HG02885 (cell line): Measurements from ENCODE around the gene MYO3B.
"Not testable (repeated sequence)": the region's sequence is repeated elsewhere in the genome, so short reads cannot be mapped to it uniquely, and the experiment has no call there.

Source experiments
- ATAC-seq: cut with Tn5 transposase; IDR thresholded peaks from one replicate; pipeline ENCODE4 v1.9.1; 2021; ENCODE audit warnings: mild to moderate bottlenecking; ENCODE audit not compliant: unreplicated experiment, poor library complexity

The MYO3B gene

GRCh38 chr2:170206805-170207407 is 29.0 kb downstream of the MYO3B start:
- ATAC-seq = no peak

DNA sequence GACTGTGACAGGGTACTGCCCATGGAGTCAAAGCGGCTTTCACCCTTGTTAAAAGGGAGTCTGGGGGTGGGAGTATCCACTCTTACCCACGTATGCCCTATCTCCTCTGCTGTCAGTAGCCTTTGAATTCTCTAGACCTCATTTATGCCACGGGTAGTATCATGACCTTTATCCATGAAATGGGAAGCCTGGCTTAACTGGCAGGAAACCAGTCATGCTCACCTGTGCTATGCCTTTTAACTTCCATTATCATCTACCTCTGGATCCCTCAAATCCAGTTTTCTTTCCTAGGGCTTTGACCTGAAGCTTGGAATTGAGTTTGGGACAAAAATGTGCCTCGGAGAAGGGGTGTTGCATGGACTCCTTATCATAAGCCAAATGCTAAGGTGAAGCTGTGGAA is 30.0 kb downstream of the MYO3B start:
- ATAC-seq = no peak

DNA sequence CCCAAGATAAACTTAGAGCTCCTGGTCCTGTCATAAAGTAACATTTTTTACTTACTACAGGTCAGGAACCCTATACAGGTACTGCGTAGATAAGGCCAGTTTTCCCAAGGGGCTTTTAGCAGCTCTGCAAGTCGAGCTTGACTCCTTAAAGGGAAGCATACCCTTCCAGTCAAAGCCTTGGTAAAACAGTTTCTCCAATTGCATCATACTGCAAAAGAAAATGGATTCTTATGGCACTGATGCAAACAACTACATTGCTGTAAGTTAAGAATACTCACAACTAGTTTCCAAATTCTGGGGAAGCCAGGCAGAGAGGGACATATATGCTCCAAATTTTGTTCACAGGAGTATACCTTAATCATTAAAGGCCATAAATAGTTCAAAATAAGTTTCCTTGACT is 31.0 kb downstream of the MYO3B start:
- no peak for ATAC-seq

DNA sequence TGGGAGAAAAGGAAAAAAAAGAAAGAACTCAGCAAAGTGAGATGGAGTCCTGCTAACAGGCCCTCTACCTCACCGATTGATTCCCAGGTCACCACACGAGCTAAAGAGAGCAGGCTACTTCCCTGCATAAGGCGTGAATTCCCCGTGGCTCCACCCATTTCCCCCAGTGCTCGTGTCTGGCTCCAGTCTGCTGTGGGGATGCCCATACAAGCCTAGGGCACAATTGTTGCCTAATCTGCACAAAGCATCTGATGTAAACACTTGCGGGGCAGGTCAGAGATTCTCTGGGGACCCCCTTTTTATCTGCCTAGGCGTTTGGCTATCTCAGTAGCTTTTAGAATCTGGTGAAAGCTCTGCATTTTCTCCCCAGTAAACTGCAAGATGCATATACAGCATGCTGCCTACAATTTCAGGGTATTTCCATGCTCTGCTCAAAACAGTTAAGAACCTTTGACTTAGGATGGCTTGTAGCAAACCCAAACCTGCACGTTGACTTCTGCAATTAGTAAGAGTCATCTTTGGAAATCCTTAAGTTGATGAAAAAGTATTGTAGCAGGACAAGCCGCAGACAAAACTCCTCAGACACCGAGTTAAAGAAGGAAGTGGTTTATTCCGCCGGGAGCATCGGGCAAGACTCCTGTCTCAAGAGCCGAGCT is 34.8 kb downstream of the MYO3B start:
- ATAC-seq = peak; percentile 60

GRCh38 chr2:170213281-170213625 is 35.3 kb downstream of the MYO3B start:
- not testable (repeated sequence) for ATAC-seq

GRCh38 chr2:170213651-170214050 is 35.7 kb downstream of the MYO3B start:
- no peak for ATAC-seq

- ATAC-seq = no peak
Observed at GRCh38 chr2:170214309-170214948, 36.5 kb downstream of the MYO3B start.

GRCh38 chr2:170215021-170215420 is 37.1 kb downstream of the MYO3B start:
- no peak for ATAC-seq

GRCh38 chr2:170216428-170216827 is 38.5 kb downstream of the MYO3B start:
- ATAC-seq = no peak

DNA sequence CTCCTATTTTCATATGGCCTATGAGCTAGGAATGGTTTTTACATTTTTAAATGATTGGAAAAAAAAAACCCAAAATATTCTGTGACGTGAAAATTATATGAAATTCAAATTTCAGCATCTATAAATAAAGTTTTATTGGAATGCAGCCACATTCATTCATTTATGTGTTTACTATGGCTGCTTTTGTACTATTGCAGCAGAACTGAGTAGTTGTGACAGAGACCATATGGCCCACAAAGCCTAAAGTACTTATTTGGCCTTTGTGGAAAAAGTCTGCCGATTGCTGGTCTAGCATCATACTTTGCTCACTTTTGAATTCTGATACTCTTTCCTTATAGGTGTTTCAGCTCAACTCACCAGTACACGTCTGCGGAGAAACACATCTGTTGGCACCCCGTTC is 39.0 kb downstream of the MYO3B start:
- ATAC-seq = no peak

GRCh38 chr2:170217778-170218251 is 39.9 kb downstream of the MYO3B start:
- ATAC-seq = no peak

DNA sequence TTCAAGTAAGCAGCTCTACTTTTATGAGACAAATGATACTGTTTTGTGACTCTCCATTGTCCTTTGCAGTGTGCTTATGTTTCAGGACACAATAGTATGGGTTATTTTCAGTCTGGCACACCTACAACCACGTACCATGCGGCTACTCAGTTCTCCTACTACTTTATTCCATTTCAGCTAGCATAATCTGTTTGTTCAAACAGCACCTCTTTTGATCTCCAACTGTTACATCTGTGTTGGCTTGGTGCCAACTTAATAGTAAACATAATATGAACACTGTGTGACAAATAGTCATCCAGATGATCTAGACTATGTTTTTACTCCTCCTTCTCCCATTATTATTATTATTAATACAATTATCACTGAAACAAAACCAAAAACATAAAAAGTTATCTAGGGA is 40.5 kb downstream of the MYO3B start:
- no peak for ATAC-seq

DNA sequence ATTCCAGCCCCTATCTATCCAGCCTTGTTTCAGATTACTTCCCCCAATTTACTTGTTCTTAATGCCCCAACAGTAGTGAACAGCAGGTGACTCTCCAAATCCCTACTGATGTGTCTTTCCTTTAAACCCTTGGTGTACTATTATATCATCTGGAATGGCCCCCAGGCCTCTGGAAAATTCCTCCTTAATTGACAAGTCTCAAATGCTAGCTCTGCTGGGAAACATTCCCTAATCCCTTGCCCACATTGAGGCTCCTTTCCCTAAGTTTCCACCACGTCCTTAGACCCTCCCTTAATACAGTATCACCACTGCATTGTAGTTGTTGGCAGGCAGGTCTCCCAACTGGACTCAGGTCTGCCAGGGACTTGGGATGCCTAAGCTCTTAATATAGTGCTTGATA is 41.0 kb downstream of the MYO3B start:
- no peak for ATAC-seq

GRCh38 chr2:170221317-170222288 is 43.7 kb downstream of the MYO3B start:
- ATAC-seq = no peak

DNA sequence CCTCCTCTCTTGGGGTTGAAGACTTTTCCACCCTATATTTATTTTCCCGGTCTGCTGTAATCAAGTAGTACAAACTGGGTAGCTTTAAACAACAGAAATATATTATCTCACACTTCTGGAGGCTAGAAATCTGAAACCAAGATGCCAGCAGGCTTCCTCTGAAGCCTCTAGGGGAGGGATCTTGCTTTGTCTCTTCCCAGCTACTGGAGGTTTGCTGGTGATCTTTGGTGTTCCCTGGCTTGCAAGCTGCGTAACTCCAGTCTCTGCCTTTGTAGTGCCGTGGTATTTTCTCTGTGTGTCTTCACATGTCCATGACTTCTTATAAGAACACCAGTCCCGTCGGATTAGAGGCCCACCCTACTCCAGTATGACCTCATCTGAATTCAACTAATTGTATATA is 44.4 kb downstream of the MYO3B start:
- no peak for ATAC-seq

- no peak for ATAC-seq
Observed at GRCh38 chr2:170222842-170223241, 44.9 kb downstream of the MYO3B start.

DNA sequence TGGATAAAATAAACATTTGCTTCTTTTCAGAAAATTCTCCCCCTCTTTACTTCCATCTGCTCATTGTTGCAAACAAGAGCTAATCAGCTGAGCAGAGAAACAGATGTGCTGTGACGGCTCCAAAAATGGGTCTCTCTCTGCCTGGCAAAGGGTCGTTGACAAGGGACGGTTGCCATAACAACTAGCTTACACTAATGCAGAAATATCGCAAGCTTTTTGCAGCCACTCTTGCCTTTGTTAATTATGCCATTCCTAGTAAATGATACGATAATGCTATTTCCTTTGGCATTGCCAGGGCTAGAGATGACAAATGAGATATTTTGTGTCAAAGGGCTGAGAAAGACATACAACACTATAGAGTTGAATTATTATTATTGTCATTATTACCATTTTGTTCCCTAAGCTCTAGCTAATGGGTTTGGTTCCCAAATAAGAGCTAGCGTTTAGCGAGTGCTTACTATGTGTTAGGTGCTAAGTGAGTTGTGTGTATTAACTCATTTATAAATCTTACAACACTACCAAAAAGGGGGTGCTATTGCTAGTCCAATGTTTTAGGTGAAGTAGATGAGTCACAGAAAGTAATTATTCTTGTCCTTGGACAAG is 46.8 kb downstream of the MYO3B start:
- ATAC-seq = no peak

- no peak for ATAC-seq
Observed at GRCh38 chr2:170226216-170226615, 48.3 kb downstream of the MYO3B start.

- peak; percentile 80 for ATAC-seq
Observed at GRCh38 chr2:170227507-170227947, 49.6 kb downstream of the MYO3B start.

DNA sequence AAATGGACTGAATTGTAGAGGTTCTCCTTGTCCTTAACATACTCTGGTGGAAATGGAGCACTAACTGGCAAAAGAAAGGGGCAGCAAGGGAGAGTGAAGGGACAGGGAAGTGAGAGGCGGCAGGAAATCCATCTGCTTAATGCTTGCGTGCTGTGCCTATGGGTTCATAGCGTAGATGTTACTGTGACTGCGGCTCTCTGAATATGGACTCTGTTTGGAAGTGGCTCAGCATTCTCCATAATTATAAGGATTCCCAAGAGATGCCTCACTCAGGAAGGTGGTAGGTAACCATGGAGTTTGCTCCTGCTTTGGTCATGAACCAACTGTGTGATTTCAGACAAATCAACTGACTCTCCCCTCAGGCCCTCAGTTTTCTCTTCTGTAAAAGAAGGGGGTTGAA is 50.0 kb downstream of the MYO3B start:
- ATAC-seq = peak; percentile 7
